ENCODE data around the gene SEC14L2.

The SEC14L2 gene

GRCh38 chr22:30396871-30397655 lies at the start of gene SEC14L2:
SEC14L2 (plus strand) TSS chr22:30397018; CDS start chr22:30397117, 99 bp downstream.
- no peak for DNase-seq

DNA sequence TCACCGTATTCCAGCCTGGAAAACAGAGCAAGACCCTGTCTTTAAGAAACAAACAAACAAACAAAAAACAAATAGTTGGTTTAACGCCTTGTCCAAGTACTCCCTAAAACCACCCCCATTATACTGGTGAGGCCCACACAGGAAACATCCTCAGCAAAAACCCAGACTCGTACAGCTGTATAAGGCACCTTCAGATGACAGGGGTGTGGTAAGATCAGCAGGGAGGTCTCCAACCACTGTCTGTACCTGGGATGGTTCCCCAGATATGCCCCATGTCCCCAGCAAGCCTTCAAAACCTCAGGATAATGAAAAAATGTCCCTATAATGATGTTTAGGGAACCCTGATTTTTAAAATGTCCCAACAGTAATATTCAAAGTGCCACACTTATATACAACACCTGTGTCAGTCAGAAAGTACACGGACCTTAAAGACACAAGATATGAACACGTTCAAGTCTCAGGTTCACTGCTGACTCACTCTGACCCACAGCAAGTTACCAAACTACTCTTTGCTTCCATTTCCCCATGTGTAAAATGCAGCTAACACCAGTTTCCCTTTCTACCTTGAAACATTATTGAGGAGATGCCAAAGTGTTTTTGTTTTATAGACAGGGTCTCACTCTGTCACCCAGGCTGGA lies 49.4 kb upstream of the SEC14L2 start:
- DNase-seq, result no peak

DNA sequence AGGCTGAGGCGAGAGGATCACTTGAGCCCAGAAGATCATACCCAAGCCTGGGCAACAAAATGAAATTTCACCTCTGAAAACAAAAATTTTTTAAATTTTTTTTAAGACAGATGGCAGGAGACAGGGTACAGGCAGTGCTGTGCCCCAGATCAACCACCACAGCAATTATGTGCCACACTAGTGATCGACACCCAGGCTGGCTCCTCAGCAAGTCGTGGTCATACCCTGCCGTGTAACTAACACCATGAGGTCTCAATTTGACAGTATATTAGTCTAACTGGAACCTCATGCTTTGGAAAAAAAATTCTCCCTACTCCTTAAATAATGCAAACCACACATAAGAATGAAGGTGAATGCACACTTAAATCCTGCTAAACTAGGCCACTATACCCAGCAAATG lies 48.4 kb upstream of the SEC14L2 start:
- no peak for DNase-seq

DNA sequence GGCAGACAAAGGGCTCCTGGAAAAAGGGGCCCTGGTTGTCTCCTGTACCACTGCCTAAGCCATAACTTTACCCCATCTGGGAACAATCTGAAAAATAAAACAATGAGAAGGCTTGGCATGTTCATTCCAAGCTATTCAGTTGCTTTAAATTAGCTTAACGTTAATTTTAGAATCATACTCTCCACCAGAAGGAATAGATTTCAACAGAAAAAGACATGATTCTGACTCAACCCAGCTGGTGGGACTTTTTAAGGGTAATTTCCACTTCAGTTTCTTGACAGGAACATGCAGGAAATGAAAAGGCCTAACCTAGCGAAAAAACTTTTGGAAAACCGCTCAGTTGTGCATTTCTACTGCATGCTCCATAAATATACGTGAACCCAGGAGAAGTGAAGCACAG lies 48.0 kb upstream of the SEC14L2 start:
- no peak for DNase-seq

- no peak for DNase-seq
Observed at GRCh38 chr22:30351226-30351625, 45.6 kb upstream of the SEC14L2 start.

DNA sequence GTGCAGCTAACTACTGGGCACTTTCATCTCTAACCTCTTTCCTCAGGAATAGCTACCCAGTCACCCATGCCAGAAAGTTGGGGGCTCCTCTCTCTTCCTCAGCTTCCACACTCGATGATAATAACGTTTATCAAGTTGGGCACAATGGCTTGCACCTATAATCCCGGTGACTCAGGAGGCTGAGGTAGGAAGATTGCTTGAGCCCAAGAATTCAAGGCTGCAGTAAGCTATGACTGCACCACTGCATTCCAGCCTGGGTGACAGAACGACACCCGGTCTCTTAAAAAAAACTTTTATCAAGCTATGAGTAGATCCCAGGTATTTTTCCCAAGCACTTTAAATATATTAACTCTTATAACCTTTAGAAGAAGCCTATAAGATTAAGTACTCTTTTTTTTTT lies 42.2 kb upstream of the SEC14L2 start:
- no peak for DNase-seq

- peak; percentile 17 for DNase-seq
Observed at GRCh38 chr22:30356449-30357235, 40.2 kb upstream of the SEC14L2 start, which contains the start of the genes CCDC157 and SF3A1. CCDC157 (plus strand) TSS chr22:30357007; CDS start chr22:30366001, 8,994 bp downstream. SF3A1 (minus strand) TSS chr22:30356894; CDS start chr22:30356792, 102 bp downstream.

GRCh38 chr22:30357236-30357570 lies 39.6 kb upstream of the SEC14L2 start:
- no peak for DNase-seq

DNA sequence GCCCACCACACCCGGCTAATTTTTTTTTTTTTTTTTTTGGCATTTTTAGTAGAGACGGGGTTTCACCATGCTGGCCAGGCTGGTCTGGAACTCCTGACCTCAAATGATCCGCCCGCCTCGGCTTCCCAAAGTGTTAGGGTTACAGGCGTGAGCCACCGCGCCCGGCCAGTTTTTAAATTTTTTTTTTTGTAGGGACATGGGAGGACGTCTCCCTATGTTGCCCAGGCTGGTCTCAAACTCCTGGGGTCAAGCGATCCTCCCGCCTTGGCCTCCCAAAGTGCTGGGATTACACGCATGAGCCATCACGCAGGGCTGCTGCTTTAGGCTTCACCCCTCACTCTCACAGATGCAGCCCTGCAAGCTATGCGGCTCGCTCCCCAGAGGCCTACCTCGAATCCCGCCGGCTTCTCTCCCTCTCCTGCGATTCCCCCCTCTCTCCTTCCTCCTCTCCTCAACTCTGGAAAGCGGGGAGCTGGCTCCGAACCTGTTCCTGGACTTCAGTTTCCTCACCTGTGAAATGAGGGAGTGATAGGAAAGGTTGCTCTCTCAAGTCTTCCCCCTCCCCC lies 39.1 kb upstream of the SEC14L2 start:
- no peak for DNase-seq

DNA sequence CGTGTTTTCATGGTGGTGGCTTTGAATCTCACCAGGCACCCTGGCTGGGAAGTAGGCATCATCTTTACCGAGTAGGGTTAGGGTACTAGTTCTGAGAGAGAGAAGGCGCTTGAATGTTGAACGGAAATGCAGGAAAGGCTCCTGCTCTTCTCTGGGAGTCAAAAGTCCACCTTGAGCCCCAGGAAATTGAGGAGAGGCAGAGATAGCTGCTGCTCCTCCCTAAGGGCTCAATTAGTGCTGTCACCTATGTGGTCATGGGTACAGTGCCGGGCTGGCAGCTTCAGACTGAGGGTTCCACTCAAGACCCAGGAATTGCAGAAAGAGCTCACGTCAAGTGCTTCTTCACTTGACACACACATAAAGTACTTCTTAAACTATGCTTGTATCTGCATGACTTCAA lies 38.3 kb upstream of the SEC14L2 start:
- no peak for DNase-seq

- DNase-seq, result no peak
Observed at GRCh38 chr22:30361916-30362650, 34.7 kb upstream of the SEC14L2 start.

DNA sequence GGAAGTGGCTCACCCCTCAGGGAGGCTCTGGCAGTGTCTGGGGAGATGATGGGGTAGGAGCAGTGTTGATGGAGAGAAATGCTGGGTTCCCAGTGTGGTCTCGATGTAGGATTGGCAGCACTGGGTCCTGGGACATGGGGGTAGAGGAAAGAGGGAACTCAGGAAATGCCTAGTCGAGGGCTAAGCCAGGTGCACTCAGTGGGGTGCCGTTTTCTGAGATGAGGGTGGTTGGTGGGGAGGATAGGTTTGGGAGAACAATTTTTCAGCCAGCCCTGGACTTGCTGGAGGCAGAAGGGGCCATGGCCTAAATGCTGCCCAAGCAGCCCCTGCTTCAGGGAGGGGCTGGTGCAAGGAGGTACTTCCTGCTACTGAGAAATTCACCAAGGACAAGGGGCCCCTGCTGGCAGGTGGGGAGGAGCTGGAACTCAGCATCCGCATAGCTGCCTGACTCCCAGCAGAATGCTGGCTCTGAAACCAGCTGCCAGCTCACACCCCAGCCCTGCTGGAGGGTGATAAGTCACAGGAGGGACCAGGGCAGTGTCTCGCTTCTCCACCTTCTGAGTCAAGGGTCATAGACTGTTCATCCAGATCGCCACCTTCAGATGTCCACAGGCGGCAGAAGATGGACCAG lies 34.1 kb upstream of the SEC14L2 start:
- DNase-seq, result no peak

GRCh38 chr22:30365891-30366290 lies 30.9 kb upstream of the SEC14L2 start:
- no peak for DNase-seq

DNA sequence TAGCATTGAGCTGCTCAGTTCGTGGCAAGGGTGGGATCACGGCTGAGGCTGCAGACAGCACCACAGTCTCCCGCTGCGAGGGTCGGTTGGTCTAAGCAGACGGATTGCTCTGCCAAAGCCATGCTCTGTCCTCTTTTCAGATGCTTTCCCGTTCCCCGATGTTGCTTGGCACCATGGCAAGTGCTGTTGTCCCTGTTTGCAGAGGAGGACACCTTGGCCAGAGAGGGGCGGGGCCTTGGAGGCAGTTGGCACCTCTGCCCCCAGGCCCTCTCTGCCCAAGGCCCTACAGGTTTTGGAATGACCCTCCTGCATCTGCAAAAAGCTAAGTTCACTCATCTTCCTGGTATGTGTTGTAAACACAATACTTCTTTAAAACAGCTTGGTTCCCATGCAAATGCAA lies 28.4 kb upstream of the SEC14L2 start:
- DNase-seq, result no peak

DNA sequence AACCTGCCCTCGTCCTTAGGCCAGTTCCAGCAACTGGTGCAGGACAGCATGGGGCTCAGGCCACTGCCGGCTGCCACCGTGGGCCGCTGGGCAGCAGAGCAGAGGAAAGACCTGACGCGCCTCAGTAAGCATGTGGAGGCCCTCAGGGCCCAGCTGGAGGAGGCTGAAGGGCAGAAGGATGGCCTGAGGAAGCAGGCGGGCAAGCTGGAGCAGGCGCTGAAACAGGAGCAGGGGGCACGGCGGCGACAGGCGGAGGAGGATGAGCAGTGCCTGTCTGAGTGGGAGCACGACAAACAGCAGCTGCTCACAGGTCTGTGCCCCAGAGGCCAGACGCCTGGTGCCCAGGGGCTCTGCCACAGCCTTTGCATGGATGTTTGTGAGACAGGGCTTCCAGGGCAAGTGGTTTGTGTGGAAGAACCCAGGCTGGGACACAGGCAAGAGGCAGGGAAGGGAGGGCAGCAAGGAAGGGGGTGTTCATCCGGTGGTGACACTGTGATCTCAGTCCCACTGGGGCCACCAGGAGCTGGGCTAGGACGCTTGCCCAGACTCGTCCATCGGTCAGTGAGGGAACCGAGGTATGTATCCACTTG lies 26.1 kb upstream of the SEC14L2 start:
- DNase-seq, result no peak

GRCh38 chr22:30371321-30371720 lies 25.5 kb upstream of the SEC14L2 start:
- DNase-seq, result no peak

- no peak for DNase-seq
Observed at GRCh38 chr22:30371981-30372380, 24.8 kb upstream of the SEC14L2 start.

GRCh38 chr22:30372915-30373314 lies 23.9 kb upstream of the SEC14L2 start:
- DNase-seq, result no peak

DNA sequence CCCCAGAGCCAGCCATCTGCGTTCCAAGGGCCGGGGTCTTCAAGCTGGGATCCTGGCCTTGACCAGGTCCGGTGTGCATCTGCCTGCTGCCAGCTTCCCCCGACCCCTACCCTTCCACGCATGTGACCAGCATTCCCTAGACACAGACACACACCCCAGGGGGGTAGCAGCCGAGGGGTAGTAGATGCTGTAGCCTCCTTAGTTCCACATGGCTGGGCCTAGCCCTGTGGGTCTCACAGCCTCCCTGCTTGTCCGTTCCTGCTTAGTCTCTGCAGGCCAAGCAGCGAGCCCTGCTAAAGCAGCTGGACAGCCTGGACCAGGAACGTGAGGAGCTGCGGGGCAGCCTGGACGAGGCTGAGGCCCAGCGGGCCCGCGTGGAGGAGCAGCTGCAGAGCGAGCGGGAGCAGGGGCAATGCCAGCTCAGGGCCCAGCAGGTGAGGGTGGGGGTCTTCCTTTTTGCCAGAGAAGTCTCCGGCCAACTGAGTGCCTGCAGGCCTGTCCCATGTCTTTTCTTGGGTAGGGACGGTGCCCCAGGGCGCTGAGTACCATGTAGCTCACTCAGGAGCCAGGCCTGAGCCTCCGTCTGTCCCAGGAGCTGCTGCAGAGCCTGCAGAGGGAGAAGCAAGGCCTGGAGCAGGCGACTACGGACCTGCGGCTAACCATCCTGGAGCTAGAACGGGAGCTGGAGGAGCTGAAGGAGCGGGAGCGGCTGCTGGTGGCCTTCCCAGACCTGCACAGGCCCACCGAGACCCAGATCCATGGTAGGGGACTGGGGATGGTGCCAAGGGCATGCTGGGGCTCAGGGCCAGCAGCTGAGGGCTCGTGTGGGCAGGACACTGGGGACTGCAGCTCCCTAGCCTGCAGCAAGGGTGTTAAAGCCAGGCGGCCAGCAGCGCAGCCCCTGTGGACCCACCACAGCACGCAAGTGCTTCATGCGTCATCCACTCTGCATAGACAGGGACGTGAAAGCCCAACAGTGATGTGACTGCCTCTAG lies 23.2 kb upstream of the SEC14L2 start:
- DNase-seq, result no peak

GRCh38 chr22:30375312-30375849 lies 21.4 kb upstream of the SEC14L2 start:
- DNase-seq, result no peak
